ENCODE results near the gene UROS. TPM values are rescaled to one million over a fixed set of nuclear protein-coding genes. Genes with fewer than 3 reads are reported as not detected.
A peak's percentile ranks its signal among the peaks of the same experiment; 100 is the strongest.

Gene UROS
- total and polyA plus RNA-seq, 10 donors: 30.3 to 43.8 (median 39.2) TPM

DNA sequence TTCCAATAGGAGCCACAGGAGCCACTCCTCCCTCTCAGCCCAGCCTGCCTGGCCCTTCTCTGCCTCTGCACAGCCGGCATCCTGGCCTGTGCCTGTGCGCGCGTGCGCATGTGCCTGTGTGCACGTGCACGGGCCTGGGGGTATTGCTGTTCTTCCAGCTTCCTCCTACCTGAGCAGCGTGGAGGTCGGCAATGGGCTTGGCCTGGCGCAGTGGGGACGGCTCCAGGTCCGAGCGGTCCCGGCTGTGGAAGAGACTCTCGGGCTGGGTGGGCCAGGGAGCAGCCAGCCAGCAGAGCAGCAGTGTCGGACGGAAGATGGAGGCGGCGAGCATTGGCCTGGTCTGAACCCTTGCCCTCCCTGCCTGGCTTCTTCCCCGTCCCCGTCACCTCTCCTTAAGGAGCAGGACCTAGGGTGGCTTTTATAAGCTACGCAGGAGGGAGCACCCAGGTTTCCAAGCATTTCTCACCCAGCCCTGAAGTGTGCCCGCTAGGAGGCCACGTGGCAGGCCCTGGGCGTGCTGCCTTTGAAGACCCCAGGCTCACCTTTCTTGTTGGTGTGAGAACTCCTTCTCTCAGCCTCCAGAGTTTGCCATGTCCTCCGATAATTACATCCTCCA, 47.5 kb downstream of the UROS start, which contains the start of gene MMP21:
TSS of gene MMP21 (minus strand) at position 331 of the 616 bp plus-strand sequence. CDS start at position 331, 0 bp downstream.
- H3K27ac ChIP-seq: no peak within 1 kb of the TSS

DNA sequence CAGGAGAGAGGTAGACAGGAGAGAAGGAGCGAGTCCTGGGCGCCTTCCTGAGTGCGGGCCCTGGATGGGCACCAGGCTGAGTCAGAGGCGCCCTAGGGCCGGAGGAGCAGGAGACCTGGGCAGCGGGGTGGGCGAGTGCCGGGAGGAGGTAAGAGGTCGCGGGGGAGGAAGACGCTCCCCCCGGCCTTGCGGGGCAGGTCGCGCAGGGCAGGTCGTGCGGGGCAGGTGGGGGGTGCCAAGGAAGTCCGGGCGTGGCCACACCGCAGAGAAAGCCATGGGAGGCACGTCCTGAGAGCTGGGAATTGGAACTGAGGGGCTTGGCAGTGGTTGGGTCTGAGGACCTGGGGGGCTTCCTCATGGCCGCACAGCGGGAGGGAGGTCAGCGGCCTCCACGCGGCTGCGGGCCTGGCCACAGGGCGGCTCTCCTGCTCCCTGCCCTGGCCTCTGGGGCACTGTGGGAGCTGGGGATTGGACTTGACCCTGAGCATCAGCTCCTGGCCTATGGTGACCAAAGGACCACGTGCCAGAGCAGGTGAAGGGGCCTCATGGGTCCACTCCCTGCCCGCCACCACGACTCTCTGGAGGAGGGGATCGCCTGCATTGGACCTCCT, 48.4 kb downstream of the UROS start:
- peaks cover 0 to under 1% (median 0%) of the 10 kb centered on the region in 6 donors for H3K36me3 ChIP-seq
- 89 to 95% (median 92%) methylated on average over 30 to 32 of the region's 32 CpGs for WGBS, 5 donors

More for the DNA sequence above, 47.5 kb downstream of the UROS start, which contains the start of gene MMP21:
- WGBS, 5 donors: 91 to 95% (median 94%) methylated on average over 26 of the region's 26 CpGs
- no peaks in the 10 kb centered on the region for H3K9me3 ChIP-seq
- no peaks in the 10 kb centered on the region for H3K36me3 ChIP-seq
- H3K4me3 ChIP-seq: no peak within 1 kb of the TSS
- no peak for DNase-seq
- H3K27me3 ChIP-seq (replicated peaks in 1 of 7): peaks cover 0 to 21% (median 0%) of the 10 kb centered on the region in 7 donors
- H3K4me1 ChIP-seq: no peaks in the 10 kb centered on the region
- intact Hi-C loops (cut with DNase I; ENCODE audit: low total_unique reads): no loop called here
- no peak for TF ChIP-seq POLR2A (IDR thresholded peaks at IDR 0.05)
- TF ChIP-seq, protein P1, sequence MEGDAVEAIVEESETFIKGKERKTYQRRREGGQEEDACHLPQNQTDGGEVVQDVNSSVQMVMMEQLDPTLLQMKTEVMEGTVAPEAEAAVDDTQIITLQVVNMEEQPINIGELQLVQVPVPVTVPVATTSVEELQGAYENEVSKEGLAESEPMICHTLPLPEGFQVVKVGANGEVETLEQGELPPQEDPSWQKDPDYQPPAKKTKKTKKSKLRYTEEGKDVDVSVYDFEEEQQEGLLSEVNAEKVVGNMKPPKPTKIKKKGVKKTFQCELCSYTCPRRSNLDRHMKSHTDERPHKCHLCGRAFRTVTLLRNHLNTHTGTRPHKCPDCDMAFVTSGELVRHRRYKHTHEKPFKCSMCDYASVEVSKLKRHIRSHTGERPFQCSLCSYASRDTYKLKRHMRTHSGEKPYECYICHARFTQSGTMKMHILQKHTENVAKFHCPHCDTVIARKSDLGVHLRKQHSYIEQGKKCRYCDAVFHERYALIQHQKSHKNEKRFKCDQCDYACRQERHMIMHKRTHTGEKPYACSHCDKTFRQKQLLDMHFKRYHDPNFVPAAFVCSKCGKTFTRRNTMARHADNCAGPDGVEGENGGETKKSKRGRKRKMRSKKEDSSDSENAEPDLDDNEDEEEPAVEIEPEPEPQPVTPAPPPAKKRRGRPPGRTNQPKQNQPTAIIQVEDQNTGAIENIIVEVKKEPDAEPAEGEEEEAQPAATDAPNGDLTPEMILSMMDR (IDR thresholded peaks at IDR 0.05 in 8 of 11, conservative IDR thresholded peaks at IDR 0.05 in 3 of 11): no peak
- no peak for TF ChIP-seq POLR2AphosphoS5 (IDR thresholded peaks at IDR 0.05)

DNA sequence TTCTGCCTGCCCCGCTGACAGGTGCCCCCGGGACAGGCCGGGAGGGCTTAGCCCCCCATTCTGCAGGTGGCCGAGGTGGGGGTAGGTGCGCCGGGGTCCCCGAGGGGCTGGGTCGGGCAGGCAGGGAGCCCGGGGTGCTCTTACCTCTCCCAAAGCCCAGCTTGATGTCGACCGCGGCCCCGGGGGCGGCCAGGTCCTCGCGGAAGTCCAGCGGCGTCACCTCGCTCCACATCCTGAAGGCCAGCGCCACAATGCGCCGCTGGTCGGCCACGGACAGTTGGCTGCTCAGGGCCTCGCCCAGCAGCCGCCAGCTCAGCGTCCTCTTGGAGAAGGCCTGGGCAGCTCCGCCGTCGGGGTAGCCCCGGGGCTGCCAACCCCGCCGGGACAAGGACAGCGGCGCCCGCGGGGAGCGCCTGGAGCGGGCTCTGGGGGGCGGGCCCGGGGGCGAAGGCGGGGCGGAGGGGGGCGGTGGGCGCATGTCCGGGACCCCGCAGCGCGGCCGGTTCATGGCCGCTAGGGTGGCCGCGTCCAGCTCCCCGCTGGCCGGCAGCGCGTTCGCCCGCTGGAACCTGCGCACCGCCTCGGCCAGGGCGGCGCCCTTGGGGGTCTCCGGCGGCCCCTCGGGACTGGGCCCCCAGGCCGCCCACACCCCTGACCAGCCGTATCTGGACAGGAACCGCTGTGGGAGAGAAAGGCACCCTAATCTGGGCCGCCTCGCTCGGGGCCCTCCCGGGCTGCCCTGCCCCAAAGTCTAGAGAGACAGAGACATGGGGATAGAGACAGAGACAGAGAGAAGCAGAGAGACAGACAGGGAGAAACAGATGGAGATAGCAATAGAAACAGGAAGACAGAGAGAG, 49.1 kb downstream of the UROS start:
- no peaks in the 10 kb centered on the region for H3K9me3 ChIP-seq
- H3K4me3 ChIP-seq: peak overlapping the region in 1 of 8 donors; percentile 9
- no peaks in the 10 kb centered on the region for H3K4me1 ChIP-seq
- no peak for TF ChIP-seq POLR2A (IDR thresholded peaks at IDR 0.05)
- no peak for TF ChIP-seq POLR2AphosphoS5 (IDR thresholded peaks at IDR 0.05)
- TF ChIP-seq, protein P1 (IDR thresholded peaks at IDR 0.05 in 8 of 11, conservative IDR thresholded peaks at IDR 0.05 in 3 of 11): no peak
- intact Hi-C loops (cut with DNase I; ENCODE audit: low total_unique reads): no loop called here
- peaks cover 0 to 21% (median 0%) of the 10 kb centered on the region in 7 donors for H3K27me3 ChIP-seq (replicated peaks in 1 of 7)
- H3K27ac ChIP-seq: no peak overlapping the region
- H3K36me3 ChIP-seq: peaks cover 0 to 8% (median 0%) of the 10 kb centered on the region in 6 donors
- no peak for DNase-seq
- WGBS, 5 donors: 66 to 94% (median 76%) methylated on average over 19 to 75 of the region's 75 CpGs

More for the DNA sequence above, 48.4 kb downstream of the UROS start:
- no peaks in the 10 kb centered on the region for H3K4me1 ChIP-seq
- peaks cover 0 to 21% (median 0%) of the 10 kb centered on the region in 7 donors for H3K27me3 ChIP-seq (replicated peaks in 1 of 7)
- intact Hi-C loops (cut with DNase I; ENCODE audit: low total_unique reads): no loop called here
- TF ChIP-seq, protein P1 (IDR thresholded peaks at IDR 0.05 in 8 of 11, conservative IDR thresholded peaks at IDR 0.05 in 3 of 11): no peak
- H3K9me3 ChIP-seq: no peaks in the 10 kb centered on the region
- no peak for DNase-seq
- H3K27ac ChIP-seq: no peak overlapping the region
- H3K4me3 ChIP-seq: no peak overlapping the region

All from spleen (tissue), 11 donors.